Smooth muscle cell (in vitro differentiated cells): ENCODE measurements around the gene CLASP1. TPM values are rescaled to one million over a fixed set of nuclear protein-coding genes. Genes with fewer than 3 reads are reported as not detected.
"Not testable (repeated sequence)": the region's sequence is repeated elsewhere in the genome, so short reads cannot be mapped to it uniquely, and the experiment has no call there.

Experiments
- DNase-seq: peaks from one replicate; lab custom pipeline; 2025; ENCODE audit not compliant: unreplicated experiment; lab: John Stamatoyannopoulos, UW
- H2AFZ ChIP-seq: fragments of 200-600 bp; sonication (generic); 2 replicates; pipeline ENCODE4 v1.6.0; 2016; ENCODE audit warnings: antibody characterized with exemption, low read depth, mild to moderate bottlenecking
- H3F3A ChIP-seq: fragments of 200-600 bp; sonication (generic); 2 replicates; pipeline ENCODE4 v1.6.0; 2017; ENCODE audit warnings: antibody characterized with exemption, low read depth
- H3K27ac ChIP-seq: fragments of 200-600 bp; sonication (generic); 2 replicates; pipeline ENCODE4 v1.5.1; 2016; ENCODE audit warnings: low read depth, mild to moderate bottlenecking
- H3K27me3 ChIP-seq: fragments of 200-600 bp; sonication (generic); 2 replicates; pipeline ENCODE4 v1.6.1; 2016; ENCODE audit warnings: low read depth, mild to moderate bottlenecking
- H3K36me3 ChIP-seq: fragments of 200-600 bp; sonication (generic); 2 replicates; pipeline ENCODE4 v1.5.1; 2016; ENCODE audit warnings: low read depth
- H3K4me1 ChIP-seq: fragments of 200-600 bp; sonication (generic); 2 replicates; pipeline ENCODE4 v1.5.1; 2016; ENCODE audit warnings: low read depth
- H3K4me2 ChIP-seq: fragments of 200-600 bp; sonication (generic); 2 replicates; pipeline ENCODE4 v1.6.0; 2016; ENCODE audit warnings: mild to moderate bottlenecking
- H3K4me3 ChIP-seq: fragments of 200-600 bp; sonication (generic); 2 replicates; pipeline ENCODE4 v1.5.1; 2016; ENCODE audit warnings: mild to moderate bottlenecking
- H3K79me2 ChIP-seq: fragments of 200-600 bp; sonication (generic); 2 replicates; pipeline ENCODE4 v1.6.0; 2016; ENCODE audit warnings: low read depth, mild to moderate bottlenecking
- H3K9ac ChIP-seq: fragments of 200-600 bp; sonication (generic); 2 replicates; pipeline ENCODE4 v1.6.0; 2016; ENCODE audit warnings: low read depth
- H3K9me3 ChIP-seq: fragments of 200-600 bp; sonication (generic); replicated peaks from 2 replicates; pipeline ENCODE4 v1.5.1; 2016; ENCODE audit warnings: low read depth
- H4K20me1 ChIP-seq: fragments of 200-600 bp; sonication (generic); 2 replicates; pipeline ENCODE4 v1.6.0; 2016; ENCODE audit warnings: low read depth
- CTCF ChIP-seq: fragments of 200-600 bp; sonication (generic); IDR thresholded peaks from 2 replicates; pipeline ENCODE4 v1.5.1; 2017; ENCODE audit warnings: borderline replicate concordance, mild to moderate bottlenecking, antibody characterized with exemption; ENCODE audit not compliant: insufficient read depth, poor library complexity, severe bottlenecking
- WGBS: methylation state at CpG from one replicate; pipeline ENCODE4 v1.1.7; 2016; ENCODE audit warnings: low lambda C conversion rate; 5-methylcytosine and 5-hydroxymethylcytosine counted together
- polyA plus RNA-seq: library from polyadenylated mRNA; unstranded; fragments of >200 nt; fragmentation: Nextera tagmentation; extraction: Ambion mirVana; gene quantifications from 2 replicates; pipeline ENCODE4 v1.2.1, GENCODE V29; 2016
- total RNA-seq: library from RNA; depleted of rRNA; stranded (reverse); fragments of >200 nt; gene quantifications from 2 replicates; pipeline ENCODE4 v1.2.3, GENCODE V29; 2014

Gene CLASP1
- total and polyA plus RNA-seq, 2 experiments from 2014 or later, result 15.0 to 33.8 TPM

DNA sequence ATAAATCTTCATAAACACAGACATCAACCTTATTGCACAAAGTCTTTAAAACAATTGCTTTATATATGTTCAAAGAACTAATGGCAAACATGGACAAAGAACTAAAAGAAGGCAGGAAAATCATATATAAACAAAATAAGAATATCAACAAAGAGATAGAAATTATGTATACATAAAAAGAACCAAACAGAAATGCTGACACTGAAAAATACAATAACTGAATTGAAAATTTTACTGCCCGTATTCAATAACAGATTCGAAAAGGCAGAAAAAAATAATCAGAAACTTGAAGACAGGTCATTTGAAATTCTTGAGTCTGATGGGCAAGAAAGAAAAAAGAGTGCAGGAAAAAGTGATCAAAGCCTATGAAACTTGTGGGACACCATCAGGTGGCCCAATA, 342.2 kb downstream of the CLASP1 start:
- 83% methylated on average over 2 of the region's 2 CpGs for WGBS

GRCh38 chr2:121304941-121305340, 344.3 kb downstream of the CLASP1 start:
- Histone ChIP-seq H2AFZ (no peak overlapping the region), H3K4me1 (no peaks in the 10 kb centered on the region), H3K27ac (no peak overlapping the region), H3K79me2 (no peaks in the 10 kb centered on the region), H3K4me3 (no peak overlapping the region), H3K36me3 (no peaks in the 10 kb centered on the region), H3K27me3 (peaks cover 31% of the 10 kb centered on the region), H3K4me2 (no peak overlapping the region), H3K9me3 (no peaks in the 10 kb centered on the region), H3K9ac (no peak overlapping the region), H4K20me1 (no peaks in the 10 kb centered on the region), H3F3A (no peaks in the 10 kb centered on the region)
- no peak for TF ChIP-seq CTCF
- WGBS, result 88% methylated on average over 2 of the region's 2 CpGs
- no peak for DNase-seq

More for the DNA sequence above, 342.2 kb downstream of the CLASP1 start:
- DNase-seq, result no peak
- peaks cover 46% of the 10 kb centered on the region for H3K27me3 ChIP-seq
- no peaks in the 10 kb centered on the region for H3K9me3 ChIP-seq
- no peak overlapping the region for H3K4me3 ChIP-seq
- no peak overlapping the region for H3K4me2 ChIP-seq
- TF ChIP-seq CTCF, result no peak
- no peak overlapping the region for H2AFZ ChIP-seq
- H3F3A ChIP-seq, result no peaks in the 10 kb centered on the region
- H4K20me1 ChIP-seq, result no peaks in the 10 kb centered on the region
- no peak overlapping the region for H3K27ac ChIP-seq
- H3K4me1 ChIP-seq, result no peaks in the 10 kb centered on the region
- H3K79me2 ChIP-seq, result no peaks in the 10 kb centered on the region
- H3K36me3 ChIP-seq, result no peaks in the 10 kb centered on the region
- no peak overlapping the region for H3K9ac ChIP-seq

DNA sequence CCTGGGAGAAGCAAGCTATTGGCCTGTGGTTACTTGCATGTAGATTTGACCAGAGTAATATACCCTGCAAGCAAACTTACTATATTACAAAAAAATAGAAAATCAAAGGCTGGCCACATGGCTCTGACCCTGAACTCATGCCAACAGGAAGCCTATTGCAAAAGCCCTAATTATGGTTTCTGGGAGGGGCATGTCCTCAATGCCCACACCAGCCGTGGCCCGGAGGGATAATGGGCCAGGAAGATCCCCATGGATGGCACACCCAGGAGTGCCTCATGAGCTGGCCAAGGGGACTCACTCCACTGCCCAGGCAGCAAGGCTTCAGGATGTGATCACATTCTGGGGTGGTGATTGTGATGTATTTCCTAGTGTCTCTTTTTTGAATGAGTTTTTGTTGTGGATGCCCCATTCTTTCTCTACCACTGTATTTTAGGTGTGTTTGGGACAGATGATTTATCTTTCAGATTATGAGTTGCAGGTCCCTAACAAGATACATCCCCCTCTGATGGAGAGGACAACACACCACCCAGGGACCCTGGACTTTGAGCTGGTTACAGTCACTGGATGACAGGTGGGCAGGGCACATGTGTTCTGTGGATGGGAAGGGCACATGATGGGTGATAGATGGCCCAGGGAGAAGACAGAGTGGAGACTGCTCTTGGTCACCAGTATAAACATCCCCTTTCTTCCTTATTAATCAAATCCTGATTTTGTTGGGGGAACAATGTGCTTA, 345.6 kb downstream of the CLASP1 start:
- no peak overlapping the region for H3K27ac ChIP-seq
- DNase-seq, result no peak
- H3K9me3 ChIP-seq, result no peaks in the 10 kb centered on the region
- no peaks in the 10 kb centered on the region for H3K36me3 ChIP-seq
- no peak overlapping the region for H3K4me3 ChIP-seq
- H2AFZ ChIP-seq, result no peak overlapping the region
- no peak for TF ChIP-seq CTCF
- no peak overlapping the region for H3K4me2 ChIP-seq
- no peak overlapping the region for H3K9ac ChIP-seq
- no peaks in the 10 kb centered on the region for H4K20me1 ChIP-seq
- H3F3A ChIP-seq, result no peaks in the 10 kb centered on the region
- H3K79me2 ChIP-seq, result no peaks in the 10 kb centered on the region
- no peaks in the 10 kb centered on the region for H3K4me1 ChIP-seq
- WGBS, result 96% methylated on average over 2 of the region's 2 CpGs
- peaks cover 25% of the 10 kb centered on the region for H3K27me3 ChIP-seq

GRCh38 chr2:121301190-121301589, 348.1 kb downstream of the CLASP1 start:
- not testable (repeated sequence) for H3K27ac ChIP-seq, H3K27me3 ChIP-seq, H3K9ac ChIP-seq, DNase-seq, H4K20me1 ChIP-seq, H3K4me2 ChIP-seq, H2AFZ ChIP-seq, H3K4me1 ChIP-seq, H3K9me3 ChIP-seq, H3F3A ChIP-seq, H3K4me3 ChIP-seq, H3K79me2 ChIP-seq, H3K36me3 ChIP-seq
